Measurements from ENCODE around the gene RAB3IL1.

DNA sequence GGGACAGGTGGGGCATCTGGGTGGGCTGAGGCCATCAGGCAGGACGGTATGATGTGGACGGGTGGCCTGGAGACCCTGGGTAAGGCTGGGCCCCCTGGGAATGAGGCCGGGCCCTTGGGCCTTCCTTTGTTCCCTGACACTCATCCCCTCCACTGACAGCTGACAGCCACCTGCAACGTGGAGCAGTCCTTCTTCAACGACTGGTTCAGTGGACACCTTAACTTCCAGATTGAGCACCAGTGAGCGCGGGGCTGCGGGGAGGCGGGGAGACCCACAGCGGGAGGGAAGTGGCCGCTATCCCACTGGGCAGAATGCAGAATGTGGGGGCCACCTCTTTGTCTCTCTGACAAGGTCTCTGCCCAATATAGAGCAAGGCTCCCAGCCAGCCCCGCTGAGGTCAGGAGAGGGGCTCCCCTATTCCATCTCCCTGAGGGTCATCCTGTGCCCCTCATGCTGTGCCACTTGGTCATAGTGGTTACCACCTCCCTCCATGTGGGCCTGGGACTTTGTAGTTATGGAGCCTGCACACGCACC is 53.8 kb downstream of the RAB3IL1 start:
- TF ChIP-seq, protein P1, sequence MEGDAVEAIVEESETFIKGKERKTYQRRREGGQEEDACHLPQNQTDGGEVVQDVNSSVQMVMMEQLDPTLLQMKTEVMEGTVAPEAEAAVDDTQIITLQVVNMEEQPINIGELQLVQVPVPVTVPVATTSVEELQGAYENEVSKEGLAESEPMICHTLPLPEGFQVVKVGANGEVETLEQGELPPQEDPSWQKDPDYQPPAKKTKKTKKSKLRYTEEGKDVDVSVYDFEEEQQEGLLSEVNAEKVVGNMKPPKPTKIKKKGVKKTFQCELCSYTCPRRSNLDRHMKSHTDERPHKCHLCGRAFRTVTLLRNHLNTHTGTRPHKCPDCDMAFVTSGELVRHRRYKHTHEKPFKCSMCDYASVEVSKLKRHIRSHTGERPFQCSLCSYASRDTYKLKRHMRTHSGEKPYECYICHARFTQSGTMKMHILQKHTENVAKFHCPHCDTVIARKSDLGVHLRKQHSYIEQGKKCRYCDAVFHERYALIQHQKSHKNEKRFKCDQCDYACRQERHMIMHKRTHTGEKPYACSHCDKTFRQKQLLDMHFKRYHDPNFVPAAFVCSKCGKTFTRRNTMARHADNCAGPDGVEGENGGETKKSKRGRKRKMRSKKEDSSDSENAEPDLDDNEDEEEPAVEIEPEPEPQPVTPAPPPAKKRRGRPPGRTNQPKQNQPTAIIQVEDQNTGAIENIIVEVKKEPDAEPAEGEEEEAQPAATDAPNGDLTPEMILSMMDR (IDR thresholded peaks at IDR 0.05; ENCODE audit: insufficient read depth, low read length), result no peak
- no peak for TF ChIP-seq POLR2AphosphoS5 (IDR thresholded peaks at IDR 0.05; ENCODE audit: low read depth)
- TF ChIP-seq, protein P2, sequence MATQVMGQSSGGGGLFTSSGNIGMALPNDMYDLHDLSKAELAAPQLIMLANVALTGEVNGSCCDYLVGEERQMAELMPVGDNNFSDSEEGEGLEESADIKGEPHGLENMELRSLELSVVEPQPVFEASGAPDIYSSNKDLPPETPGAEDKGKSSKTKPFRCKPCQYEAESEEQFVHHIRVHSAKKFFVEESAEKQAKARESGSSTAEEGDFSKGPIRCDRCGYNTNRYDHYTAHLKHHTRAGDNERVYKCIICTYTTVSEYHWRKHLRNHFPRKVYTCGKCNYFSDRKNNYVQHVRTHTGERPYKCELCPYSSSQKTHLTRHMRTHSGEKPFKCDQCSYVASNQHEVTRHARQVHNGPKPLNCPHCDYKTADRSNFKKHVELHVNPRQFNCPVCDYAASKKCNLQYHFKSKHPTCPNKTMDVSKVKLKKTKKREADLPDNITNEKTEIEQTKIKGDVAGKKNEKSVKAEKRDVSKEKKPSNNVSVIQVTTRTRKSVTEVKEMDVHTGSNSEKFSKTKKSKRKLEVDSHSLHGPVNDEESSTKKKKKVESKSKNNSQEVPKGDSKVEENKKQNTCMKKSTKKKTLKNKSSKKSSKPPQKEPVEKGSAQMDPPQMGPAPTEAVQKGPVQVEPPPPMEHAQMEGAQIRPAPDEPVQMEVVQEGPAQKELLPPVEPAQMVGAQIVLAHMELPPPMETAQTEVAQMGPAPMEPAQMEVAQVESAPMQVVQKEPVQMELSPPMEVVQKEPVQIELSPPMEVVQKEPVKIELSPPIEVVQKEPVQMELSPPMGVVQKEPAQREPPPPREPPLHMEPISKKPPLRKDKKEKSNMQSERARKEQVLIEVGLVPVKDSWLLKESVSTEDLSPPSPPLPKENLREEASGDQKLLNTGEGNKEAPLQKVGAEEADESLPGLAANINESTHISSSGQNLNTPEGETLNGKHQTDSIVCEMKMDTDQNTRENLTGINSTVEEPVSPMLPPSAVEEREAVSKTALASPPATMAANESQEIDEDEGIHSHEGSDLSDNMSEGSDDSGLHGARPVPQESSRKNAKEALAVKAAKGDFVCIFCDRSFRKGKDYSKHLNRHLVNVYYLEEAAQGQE (IDR thresholded peaks at IDR 0.05; ENCODE audit: insufficient replicate concordance, low read depth), result no peak

Data from HL-60 (cell line).